22Rv1 (cell line): ENCODE results near the gene FBXO17.

ENCODE experiments used
- H3K27ac ChIP-seq: fragments of 450-650 bp; 2 replicates; pipeline ENCODE4 v1.5.1; 2017
- CTCF ChIP-seq: fragments of 450-650 bp; IDR thresholded peaks from 2 replicates; pipeline ENCODE4 v1.5.1; 2017; ENCODE audit warnings: mild to moderate bottlenecking
- ZFX ChIP-seq: fragments of 450-650 bp; IDR thresholded peaks from 2 replicates; pipeline ENCODE4 v1.6.1; 2017; ENCODE audit warnings: antibody characterized with exemption, borderline replicate concordance

Gene FBXO17, protein sequence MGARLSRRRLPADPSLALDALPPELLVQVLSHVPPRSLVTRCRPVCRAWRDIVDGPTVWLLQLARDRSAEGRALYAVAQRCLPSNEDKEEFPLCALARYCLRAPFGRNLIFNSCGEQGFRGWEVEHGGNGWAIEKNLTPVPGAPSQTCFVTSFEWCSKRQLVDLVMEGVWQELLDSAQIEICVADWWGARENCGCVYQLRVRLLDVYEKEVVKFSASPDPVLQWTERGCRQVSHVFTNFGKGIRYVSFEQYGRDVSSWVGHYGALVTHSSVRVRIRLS

DNA sequence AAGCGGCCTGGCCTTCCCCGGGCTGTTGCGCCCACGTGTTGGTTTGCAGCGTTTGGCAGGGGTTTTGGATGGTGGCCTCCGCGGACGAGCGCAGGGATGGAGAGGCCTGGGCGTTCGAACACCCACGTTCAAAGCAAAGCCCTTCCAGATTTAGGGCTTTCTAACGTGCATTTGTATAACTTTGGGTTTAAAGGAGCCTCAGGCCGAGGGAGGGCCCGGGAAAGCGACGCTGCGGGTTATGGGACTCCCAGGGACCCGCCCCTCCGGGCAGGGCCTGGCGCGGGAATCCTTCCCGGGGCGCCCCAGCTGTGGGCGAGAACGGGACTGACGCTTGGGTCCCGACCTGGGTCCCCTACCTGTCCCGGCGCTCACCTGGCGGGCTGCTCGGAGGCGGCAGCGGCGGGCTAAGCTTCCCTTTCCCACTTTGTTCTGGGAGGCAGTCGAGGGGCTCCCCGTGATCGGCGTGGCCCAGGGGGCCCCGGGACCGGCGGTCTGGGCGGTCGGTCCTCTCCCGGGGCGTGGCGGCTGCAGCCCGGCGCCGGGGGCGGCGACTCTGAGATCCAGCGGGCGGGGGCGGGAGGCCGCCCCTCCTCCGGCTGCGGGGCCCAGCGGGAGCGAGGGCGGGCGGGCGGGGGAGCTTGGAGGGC lies at the start of gene FBXO17:
Gene FBXO17, minus strand, starts transcription at position 529 of the 647 bp plus-strand sequence. CDS start 25,423 bp downstream, outside the sequence.
- H3K27ac ChIP-seq, result peak within 1 kb of the TSS; percentile 58

GRCh38 chr19:39024875-39025641 lies 49.5 kb upstream of the FBXO17 start:
- TF ChIP-seq CTCF, result no peak
- TF ChIP-seq ZFX, result no peak
- no peak overlapping the region for H3K27ac ChIP-seq

More for the DNA sequence above, at the start of gene FBXO17:
- TF ChIP-seq CTCF (no peak), ZFX (no peak)

- H3K27ac ChIP-seq, result no peak overlapping the region
- TF ChIP-seq ZFX (no peak), CTCF (no peak)
These were observed 45.5 kb upstream of the FBXO17 start for GRCh38 chr19:39021063-39021462.

DNA sequence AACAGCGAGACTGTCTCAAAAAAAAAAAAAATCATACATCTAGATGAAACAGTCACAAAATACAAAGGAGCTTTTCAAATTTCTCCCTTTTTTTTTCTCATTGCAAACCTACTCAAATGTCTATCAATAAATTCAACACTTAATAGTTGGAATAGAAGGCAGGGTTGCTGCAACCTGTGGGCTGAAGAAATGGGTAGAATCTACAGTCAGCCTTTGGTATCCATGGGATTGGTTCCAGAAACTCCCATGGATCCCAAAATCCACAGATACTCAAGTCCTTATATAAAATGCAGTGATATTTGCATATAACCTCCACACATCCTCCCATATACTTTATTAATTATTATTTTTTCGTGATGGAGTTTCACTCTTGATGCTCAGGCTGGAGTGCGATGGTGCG lies 42.1 kb upstream of the FBXO17 start:
- TF ChIP-seq ZFX (no peak), CTCF (no peak)

GRCh38 chr19:39017026-39017425 lies 41.5 kb upstream of the FBXO17 start:
- no peak for TF ChIP-seq CTCF
- TF ChIP-seq ZFX, result no peak
- no peak overlapping the region for H3K27ac ChIP-seq

More for the DNA sequence above, 42.1 kb upstream of the FBXO17 start:
- no peak overlapping the region for H3K27ac ChIP-seq

GRCh38 chr19:39014037-39014436 lies 38.5 kb upstream of the FBXO17 start:
- H3K27ac ChIP-seq, result no peak overlapping the region
- TF ChIP-seq CTCF, result no peak
- TF ChIP-seq ZFX, result no peak

DNA sequence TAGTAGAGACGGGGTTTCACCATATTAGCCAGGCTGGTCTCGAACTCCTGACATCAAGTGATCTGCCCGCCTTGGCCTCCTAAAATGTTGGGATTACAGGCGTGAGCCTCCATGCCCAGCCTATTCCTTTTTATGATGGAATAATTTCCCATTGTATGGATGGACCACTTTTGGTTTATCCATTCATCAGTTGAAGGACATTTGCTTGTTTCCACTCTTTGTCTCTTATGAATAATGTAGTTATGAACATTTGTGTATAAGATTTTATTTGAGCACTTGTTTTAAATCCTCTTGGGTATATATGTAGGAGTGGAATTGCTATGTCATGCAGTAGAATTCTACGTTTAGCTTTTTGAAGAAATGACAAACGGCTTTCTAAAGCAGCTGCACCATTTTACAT lies 33.5 kb upstream of the FBXO17 start:
- no peak overlapping the region for H3K27ac ChIP-seq
- no peak for TF ChIP-seq CTCF
- TF ChIP-seq ZFX, result no peak
